ENCODE measurements around the gene NUTM2E.
"Not testable (repeated sequence)": the region's sequence is repeated elsewhere in the genome, so short reads cannot be mapped to it uniquely, and the experiment has no call there.

NUTM2E gene

DNA sequence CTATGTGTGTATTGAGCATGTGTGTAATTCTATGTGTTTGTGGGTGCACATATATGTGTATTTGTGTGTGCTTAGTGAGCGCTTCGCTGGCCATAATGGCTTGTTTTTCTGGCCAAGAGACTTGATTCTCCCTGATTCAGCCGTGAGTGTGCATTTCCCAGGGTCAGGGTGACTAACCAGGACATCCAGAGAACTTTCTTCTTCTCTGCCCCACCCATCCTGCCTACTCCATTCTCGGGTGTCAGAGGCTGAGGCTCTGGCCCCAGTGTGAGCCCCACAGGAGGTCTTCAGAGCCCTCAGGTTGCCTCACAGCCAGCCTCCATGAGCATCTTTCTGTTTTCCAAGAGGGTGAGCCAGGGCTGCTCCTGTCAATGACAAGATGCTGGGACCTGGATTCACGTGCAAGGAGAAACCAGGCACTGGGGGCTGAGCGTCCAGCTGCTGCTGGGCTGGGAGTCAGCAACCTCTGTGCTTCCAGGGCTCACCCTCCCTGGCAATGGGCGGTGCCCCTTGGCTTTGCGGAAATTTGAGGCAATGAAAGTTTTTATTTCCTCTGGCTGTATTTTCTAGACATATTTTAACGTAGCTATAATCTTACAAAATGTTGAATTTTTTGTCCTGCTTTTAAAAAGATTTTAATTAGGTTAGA, 40.5 kb downstream of the NUTM2E start:
- not testable (repeated sequence) for DNase-seq

DNA sequence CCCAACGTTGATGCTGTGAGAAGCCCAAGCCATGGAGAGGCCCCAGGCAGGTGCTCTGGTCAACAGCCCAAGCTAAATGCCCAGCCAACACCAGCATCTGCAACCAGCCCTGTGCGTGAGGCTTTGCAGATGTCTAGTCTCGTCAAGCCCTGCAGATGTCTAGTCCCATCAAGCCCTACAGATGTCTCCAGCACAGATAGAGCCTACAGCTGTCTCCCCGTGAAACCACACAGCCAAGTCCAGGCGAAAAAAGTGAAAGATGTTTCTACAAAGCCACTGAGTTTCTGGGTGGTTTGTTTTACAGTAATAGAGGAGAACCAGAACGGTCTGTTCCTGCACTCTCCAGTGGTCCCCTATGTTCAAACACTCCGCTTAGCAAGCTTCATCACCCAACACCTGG, 41.5 kb downstream of the NUTM2E start:
- not testable (repeated sequence) for DNase-seq

DNA sequence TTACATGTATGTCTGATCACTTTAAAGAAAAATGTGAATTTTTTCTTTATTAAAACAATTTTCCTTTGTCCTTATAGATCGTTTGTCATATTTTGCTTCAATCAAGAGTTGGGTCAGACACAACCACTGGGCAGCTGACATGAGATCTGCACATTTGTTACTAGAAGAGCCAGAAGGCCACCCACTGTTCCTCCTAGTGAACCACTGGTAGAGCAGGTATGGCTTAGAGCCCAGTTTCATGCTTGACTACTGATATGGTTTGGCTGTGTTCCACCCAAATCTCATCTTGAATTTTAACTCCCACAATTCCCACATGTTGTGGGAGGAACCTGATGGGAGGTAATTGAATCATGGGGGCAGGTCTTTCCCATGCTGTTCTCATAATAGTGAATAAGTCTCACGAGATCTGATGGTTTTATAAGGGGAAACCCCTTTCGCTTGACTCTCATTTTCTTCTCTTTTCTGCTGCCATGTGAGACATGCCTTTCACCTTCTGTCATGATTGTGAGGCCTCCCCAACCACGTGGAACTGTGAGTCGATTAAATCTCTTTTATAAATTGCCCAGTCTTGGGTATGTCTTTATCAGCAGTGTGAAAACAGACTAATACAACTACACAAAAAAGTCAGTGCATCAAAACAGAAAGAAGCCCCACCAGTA, 43.0 kb downstream of the NUTM2E start:
- DNase-seq, result not testable (repeated sequence)

- DNase-seq, result not testable (repeated sequence)
Measured at GRCh38 chr10:79871729-79872128, 45.2 kb downstream of the NUTM2E start.
